Forelimb muscle (tissue), 1 donor: Measurements from ENCODE around the gene C9orf78. TPM values are rescaled to one million over a fixed set of nuclear protein-coding genes. Genes with fewer than 3 reads are reported as not detected.

Experiments
- DNase-seq: peaks from one replicate; pipeline ENCODE4 v3.0.0-alpha.2; 2013; ENCODE audit warnings: low read depth
- polyA plus RNA-seq: library from polyadenylated mRNA; unstranded; fragments of 120-200 nt; gene quantifications from one replicate; pipeline ENCODE4 v1.2.1, GENCODE V29; 2013; ENCODE audit not compliant: insufficient read length

Gene C9orf78, protein sequence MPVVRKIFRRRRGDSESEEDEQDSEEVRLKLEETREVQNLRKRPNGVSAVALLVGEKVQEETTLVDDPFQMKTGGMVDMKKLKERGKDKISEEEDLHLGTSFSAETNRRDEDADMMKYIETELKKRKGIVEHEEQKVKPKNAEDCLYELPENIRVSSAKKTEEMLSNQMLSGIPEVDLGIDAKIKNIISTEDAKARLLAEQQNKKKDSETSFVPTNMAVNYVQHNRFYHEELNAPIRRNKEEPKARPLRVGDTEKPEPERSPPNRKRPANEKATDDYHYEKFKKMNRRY
- polyA plus RNA-seq: 46.7 TPM

DNA sequence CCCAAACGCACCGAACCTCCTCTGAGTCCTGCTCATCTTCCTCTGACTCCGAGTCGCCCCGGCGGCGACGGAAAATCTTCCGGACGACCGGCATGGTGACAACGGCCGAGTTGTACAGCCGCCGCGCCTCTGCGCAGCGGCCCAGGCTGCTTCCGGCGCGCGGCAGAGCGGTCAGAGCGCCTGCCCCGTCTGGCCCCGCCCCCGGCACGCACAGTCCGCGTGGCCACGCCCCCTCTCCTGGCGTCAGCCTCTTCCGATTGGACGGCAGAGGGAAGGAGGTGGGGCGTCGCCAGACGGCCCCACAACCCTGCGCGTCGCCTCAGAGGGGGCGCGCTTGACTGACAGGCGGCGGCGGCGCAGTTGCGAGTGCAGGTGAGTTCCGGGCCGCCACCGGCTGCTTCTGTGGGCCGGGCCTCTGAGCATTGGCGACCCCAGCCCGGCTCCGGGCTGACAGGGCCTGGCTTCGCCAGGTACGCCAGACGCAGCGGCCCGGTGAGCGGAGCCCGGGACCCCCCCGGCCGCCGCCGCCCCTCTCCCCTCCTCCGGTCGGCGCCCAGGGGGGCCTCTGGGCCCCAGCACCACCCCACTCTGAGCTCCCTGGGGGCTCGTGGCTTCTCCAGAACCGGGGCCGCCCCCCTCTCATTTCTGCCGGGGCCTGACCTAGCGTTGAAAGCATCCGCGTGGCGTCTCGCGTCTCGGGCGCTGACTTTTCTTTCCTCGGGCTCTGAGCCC is at the start of gene C9orf78, which contains the start of gene USP20:
TSS of gene C9orf78 (minus strand) at position 148 of the 732 bp plus-strand sequence. CDS start at position 94, 54 bp downstream.
TSS of gene USP20 (plus strand) at position 331 of the 732 bp plus-strand sequence. CDS start 17,098 bp downstream, outside the sequence.
- peak; percentile 90 for DNase-seq

DNA sequence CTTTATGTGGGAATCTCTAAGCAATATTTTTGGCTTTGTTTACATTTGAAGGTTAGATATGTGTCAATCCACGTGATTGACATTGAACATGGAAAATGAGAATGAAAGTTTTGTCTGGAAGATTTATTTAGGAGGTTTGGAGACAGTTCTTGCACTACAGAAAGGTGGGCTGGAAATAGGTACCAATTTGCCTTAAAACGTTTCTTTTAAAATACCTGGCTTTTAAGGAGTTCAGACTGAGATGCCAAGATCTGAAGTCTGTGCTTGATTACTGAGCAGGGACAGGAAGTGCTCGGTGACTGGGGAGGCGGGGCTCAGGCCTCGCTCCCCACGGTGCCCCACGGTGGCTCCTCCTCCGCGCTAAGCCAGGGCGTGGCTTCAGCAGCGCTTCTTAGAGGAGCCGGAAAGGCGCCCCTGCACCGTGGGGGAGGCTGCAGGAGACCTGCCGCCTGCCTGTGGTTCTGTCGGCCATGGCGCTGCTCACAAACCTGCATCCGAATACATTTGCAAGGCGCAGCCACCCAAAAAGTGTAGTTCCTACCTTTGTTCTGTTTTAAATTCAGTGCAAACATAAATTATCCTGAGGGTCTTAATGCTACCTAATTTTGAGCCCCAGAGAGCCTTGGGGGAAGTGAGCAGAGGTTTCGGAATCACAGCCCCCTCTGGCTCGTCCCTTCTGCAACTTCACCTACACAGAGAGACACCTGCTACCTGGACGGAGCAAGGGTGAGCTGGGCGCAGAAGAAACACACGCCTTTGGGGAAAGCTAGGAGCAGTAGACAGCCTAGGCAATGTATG is 49.3 kb upstream of the C9orf78 start:
- no peak for DNase-seq

DNA sequence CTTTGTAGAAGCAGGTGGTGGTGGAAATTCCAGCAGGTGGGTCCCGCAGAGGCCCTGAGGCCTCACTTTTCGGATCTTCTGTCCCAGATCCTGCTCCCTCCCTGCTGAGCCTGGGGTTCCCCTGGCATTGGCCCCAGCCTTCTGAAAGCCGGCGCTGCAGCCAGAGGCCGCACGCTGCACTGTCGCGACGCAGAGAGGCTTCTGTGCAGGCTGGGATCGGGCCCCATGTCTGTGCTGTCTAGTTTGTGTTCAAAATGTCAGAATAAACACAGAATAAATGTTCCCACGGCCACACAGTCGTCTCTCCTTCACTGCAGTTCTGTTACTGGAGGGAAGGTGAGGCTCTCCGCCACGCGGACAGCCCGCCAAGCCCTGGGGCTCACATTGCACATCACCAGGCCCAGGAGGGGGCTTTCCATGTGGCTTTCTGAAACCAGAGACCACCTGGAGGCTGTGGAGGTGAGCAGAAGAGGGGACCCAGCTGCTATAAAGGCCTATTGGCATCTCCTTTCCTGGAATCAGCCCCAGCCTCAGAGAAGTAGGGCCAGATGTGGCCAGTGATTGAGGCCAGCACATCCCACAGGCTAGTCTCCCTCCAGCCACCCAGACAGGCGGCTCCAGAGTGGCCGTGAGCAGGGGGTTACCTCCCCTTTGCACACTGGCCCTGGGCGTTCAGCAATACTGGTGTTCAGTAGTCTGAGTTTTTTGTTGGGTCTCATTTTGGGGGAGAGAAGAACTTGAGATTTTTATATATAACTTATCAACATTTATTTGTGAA is 46.7 kb upstream of the C9orf78 start:
- DNase-seq: no peak

DNA sequence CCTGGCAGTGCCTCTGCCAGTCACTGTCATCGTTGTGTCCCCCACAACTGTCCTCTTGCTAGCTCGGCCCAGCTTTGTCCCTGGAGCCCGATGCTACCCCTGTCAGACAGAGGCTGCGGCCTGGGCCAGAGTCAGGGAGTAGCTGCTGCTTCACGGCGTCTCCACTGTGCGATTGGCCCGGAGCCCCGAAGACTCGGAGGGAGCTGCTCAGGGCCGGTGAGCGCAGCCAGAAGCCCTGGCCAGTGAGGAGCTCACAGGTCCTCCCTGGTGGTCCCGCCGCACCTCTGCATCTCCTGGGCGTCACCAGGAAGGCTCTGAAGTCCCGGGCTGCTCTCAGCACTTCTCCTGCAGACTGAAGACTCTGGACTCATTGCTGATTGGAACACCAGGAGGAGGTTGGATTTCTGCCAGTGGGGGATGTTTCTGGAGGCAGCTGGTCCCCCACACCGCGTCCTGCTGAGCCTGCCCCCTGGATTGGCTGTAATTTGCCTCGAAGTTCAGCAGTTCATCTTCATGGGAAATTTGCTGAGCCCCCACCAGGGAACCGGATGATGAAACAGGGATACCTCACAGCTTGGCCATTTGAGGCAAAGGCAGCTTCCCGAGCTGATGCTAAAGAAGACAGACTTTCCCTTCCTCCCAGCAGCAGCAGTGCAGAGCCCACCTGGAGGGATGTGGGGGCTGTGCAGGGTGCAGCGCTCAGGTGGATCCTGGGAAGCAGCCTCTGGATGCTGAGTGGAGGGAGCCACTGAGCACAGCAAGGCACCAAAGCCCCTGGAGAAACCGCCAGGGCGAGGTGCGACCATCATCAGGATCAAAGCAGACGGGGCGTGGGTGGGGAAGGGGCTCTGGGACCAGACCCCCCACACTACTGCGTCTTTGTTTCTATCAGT is 45.8 kb upstream of the C9orf78 start:
- peak; percentile 73 for DNase-seq

DNA sequence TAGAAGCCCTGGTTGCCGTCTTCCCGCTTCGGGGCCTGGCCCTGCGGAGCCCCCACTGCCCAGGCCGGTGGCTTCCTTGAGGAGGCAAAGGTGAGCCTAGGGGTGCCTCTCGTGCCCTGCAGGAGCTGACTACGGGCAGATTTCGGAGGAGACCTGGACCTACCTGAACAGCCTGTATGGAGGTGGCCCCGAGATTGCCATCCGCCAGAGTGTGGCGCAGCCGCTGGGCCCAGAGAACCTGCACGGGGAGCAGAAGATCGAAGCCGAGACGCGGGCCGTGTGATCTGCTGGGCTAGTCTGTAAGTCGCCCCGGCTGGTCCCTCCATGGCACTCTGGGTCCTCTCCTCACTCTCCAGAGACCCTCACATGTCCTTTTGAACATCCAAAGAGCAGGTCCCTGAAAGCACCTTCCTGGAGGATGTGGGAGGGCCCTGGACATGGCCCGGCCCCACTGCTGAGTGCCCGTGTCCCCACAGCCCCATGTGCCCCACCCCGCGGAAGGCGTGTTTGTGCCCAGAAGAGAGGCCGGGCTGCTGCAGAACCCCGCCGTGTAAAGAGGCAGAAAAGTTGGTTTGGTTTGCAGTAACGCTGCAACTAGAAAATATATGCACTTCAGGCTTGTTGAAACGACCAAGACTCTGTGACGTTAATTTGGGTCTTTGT is 45.0 kb upstream of the C9orf78 start:
- DNase-seq: no peak

DNA sequence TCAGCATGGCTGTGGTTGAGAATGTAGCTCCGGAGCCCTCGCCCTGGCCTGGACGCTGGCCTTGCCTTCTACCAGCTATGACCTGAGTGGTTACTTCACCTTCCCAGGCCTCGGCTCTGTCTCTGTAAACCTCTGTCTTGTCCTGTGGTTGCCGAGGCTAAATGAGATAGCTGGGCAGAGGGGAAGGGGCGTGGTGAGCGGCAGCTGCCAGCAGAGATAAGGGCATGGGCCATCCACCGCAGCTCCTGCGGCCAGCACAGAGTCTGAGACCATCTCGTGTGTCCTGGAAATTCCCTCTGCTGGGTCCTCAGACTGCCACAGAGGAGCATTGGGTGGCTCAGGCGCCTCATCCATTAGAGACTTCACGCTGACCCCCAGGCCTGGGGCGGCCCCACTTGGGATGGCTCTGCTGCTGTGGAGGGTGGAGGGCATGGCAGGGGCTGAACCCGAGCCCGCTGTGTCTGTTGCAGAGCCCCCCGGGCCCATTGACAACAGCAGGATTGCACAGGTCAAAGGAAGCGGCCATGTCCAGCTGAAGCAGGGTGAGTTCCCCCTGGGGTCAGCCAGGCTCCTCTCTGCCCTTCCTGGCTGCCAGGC is 44.1 kb upstream of the C9orf78 start:
- DNase-seq: no peak

DNA sequence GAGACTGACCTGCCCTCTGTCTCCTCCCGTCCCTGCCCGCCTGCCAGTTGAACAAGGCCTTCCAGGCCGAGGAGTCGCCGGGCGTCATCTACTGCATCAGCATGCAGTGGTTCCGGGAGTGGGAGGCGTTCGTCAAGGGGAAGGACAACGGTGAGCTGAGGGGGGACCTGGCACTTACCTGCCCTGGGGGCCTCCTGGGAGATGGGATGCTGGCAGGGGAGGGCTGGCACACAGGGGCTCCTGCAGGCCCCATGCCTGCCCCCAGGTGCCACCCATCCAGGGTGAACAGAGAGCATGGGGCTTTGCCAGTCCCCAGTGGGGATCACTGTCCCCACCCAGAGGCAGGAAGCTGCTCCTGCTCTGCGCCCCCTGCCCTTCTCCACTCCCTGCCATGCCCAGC is 43.2 kb upstream of the C9orf78 start:
- no peak for DNase-seq

DNA sequence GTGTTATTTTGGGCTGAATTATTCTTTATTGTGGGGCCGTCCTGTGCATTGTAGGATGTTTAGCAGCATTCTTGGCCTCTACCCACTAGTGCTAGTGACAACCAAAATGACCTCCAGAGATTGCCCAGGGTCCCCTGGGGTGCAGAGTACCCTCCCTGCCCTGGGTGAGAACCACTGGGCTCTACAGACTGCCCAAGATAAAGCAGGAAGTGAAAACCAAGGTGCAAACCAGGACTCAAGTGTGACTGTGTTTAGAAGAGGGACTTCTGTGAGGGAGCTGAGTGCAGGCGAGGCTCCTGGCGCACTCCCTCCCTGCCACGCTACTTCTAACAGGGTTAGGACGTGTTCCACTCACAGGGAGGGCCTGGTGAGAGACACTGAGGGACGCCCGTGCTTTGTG is 41.7 kb upstream of the C9orf78 start:
- no peak for DNase-seq

DNA sequence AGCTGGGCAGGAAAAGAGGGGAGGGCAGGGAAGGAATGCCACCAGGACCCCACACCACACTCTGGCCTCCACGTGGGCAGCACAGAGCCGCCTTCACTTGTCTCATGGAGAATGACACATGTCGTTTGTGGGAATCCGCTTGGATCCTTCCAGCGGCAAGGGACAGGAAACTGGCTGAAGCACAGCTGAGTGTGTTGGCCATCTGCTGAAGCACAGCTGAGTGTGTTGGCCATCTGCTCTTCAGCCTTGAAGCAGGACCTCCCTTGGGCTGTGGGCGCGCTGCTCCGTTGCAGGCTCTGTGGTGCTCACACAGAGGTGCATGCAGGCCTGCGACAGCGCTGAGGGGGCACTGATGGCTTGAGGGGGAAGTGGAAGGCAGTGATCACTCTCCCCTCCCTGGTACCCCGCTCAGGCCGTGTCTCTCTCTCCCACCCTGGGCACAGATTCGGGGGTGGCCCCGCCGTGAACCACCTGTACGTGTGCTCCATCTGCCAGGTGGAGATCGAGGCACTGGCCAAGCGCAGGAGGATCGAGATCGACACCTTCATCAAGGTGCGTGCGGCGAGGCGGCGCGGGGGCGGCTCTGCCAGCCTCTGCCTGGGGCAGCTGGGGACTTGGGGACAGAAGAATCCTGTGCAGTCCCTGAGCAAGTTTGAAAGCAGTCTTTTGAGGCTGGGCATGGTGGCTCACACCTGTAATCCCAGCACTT is 40.8 kb upstream of the C9orf78 start:
- DNase-seq: no peak

DNA sequence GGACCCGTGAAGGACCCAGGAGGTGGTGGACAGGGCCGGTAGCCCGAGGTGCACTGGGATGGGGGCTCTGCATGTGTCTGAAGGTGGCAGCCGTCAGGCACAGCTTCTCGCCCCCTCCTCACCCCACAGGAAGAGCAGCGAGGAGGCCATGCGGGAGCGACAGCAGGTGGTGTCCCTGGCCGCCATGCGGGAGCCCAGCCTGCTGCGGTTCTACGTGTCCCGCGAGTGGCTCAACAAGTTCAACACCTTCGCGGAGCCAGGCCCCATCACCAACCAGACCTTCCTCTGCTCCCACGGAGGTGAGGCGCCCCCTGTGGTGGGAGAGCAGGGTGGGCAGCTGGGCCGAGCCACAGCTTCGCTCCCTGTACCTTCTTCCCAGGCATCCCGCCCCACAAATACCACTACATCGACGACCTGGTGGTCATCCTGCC is 40.1 kb upstream of the C9orf78 start:
- DNase-seq: no peak

DNA sequence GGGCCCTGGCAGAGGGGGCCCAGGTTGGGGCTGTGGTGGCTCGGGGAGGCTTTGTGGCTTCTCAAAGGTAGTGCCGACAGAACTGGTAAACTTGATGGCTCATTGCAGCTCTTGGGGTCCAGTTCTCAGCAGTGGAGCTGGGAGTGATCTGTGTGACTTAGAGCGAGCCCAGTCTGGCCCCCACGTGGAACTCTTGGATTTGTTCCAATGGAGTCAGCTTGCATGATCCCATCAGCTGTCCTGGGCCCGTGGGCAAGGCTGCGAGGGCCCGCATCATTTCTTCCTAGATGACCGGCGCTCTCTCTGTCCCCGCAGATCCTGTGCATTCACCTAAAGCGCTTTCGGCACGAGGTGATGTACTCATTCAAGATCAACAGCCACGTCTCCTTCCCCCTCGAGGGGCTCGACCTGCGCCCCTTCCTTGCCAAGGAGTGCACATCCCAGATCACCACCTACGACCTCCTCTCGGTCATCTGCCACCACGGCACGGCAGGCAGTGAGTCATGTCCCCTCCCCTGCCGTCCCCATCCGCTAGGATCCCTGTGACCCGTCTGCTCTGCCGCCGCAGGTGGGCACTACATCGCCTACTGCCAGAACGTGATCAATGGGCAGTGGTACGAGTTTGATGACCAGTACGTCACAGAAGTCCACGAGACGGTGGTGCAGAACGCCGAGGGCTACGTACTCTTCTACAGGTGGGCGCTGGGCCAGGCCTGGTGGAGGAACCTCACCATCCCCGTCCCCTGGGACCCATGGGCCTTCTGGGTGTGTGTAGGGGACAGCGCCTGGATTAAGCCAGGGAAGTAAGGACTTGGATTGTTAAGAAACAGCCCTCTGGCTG is 39.4 kb upstream of the C9orf78 start:
- DNase-seq: no peak

DNA sequence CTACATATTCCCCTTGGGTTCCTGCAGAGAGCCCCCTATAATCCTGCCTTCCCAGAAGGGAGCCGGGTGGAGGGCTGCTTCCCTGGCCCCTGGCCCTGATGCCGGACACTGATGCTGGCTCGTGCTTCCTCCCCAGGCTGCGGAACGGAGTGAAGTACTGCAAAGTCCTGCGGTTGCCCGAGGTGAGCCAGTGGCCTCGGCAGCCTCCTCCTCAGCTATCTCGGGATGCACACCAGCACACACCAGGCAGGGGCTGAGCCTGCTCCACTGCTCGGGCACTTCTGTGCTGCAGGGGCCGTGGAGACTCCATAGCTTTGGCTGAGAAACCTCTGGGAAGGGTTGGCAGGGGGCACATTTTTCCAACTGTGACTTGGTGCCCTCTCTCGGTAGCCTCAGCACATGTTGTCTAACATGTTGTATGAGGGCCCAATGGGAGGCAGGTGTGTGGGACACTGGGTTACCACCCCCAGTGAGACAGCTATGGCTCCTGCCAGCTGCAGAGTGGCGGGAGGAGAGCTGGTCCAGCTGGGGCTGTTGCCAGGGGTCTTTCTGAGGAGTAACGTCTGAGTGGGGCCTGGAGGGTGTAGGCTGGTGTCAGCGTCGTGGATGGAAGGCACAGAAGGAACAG is 38.6 kb upstream of the C9orf78 start:
- no peak for DNase-seq

DNA sequence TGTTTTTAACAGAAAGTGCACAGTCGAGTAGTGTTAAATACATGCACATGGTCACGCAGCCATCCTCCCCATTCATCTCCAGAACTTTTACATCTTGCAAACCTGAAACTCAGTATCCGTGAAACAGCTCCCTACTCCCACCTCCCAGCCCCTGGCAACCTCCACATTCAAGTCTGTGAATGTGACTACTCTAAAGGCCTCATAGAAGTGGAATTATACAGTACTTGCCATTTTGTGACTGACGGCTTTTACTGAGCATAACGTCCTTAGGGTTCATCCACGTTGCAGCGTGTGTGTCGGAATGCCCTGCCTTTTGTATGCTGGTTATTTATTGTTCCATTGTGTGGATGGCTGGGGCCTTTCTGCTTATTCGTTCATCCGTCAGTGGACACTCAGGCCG is 36.0 kb upstream of the C9orf78 start:
- no peak for DNase-seq

DNA sequence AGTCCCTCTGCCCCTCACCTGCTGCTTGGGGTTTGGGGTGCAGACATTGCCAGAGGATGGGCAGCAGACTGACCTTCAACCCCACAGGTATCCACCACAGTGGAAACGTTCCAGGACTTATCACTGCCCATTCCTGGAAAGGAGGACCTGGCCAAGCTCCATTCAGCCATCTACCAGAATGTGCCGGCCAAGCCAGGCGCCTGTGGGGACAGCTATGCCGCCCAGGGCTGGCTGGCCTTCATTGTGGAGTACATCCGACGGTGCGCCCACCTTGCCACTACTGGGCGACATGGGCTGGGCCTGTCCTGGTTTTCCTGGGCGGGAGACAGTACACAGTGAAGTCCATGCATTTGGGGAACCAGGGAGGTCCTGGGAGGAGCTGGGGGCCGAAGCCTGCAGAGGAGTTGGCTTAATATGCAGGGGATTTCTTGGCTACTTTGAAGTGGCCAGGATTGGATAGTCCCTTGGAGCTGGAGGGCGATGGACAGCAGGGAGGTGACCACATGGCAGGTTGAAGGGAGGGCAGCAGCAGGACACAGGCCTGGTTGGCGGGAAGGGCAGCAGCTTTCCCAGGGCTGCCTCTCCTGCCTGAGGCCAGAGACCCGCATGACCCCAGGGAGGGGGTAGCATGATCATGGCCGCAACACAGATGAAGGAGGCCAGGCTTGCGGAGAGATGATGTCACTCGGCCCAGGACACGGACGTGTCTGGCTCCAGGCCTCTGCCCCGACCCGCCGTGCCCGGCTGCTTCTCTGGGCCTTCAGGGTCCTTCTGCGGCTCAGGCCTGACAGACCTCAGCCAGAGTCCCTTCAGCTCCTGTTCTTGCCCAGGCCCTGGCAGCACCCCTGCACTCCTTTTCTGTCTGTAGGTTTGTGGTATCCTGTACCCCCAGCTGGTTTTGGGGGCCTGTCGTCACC is 34.8 kb upstream of the C9orf78 start:
- no peak for DNase-seq

DNA sequence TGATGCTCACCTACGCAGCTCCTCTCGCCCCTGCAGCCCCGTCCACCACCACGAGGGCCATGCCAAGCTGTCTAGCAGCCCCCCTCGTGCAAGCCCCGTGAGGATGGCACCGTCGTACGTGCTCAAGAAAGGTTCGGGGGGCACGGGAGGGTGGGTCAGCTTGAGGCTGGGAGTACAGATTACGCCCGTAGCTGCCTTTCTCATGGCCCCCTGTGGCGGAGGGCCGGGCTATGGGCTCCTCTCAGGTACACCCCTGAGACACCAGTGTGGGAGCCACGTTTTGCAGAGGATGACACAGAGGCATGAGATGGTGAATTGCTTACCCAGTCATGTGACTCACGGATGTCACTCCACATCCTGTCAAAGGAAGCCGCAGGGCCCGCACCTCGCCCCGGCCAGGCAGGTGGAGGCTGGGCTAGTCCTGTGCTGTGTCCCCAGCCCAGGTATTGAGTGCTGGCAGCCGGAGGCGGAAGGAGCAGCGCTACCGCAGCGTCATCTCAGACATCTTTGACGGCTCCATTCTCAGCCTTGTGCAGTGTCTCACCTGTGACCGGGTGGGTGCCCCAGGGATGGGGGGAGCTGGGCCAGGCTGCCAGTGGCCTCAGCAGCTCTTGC is 33.9 kb upstream of the C9orf78 start:
- no peak for DNase-seq
